ENCODE measurements around the gene SMARCC1. TPM values are rescaled to one million over a fixed set of nuclear protein-coding genes. Genes with fewer than 3 reads are reported as not detected.

SMARCC1 gene
- total RNA-seq, 3 donors from 2014 or later = 27.4 to 63.2 (median 61.9) TPM

DNA sequence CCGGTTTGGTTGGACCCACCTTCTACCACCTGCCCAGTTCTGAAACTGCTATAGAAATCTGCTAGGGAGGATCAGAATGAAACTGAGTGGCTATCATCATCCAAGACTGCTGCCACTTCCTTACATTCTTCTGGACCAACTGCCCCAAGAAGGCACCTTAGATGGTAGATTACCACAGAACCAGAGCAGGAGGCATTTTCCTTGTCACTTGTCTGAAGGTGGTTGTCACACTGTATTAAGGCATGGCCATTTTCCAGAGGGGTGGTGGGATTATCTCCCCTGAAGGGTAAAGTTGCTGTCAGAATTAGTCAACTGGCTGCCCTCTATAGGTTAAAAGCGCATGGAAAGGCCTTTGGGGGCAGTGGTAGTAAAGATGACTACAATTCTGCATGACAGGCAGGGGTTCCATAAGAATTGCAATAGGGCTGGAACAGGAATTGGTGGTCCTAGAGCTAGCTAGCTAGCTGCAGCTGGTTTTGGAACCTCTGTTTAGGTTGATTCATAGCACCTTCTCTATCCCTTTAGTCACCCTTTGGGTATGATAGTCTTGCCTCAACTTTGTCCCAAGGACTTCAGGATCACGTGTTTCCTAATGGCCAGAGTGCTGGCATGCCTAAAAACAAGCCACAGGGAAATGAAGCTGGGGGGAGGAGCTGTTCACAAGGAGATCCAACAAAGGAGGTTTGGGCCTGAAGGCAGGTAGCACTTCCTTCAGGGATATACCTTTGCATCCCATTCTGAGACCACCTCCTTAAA, 198.2 kb downstream of the SMARCC1 start:
- no peak for DNase-seq (ENCODE audit: low spot score in 2 of 2)
- H3K27ac ChIP-seq = no peak overlapping the region
- H3K4me1 ChIP-seq = no peaks in the 10 kb centered on the region
- no peak for TF ChIP-seq POLR2A (IDR thresholded peaks at IDR 0.05)
- no peak for TF ChIP-seq CTCF (IDR thresholded peaks at IDR 0.05)
- no peak for TF ChIP-seq POLR2AphosphoS5 (IDR thresholded peaks at IDR 0.05)
- H3K36me3 ChIP-seq = no peaks in the 10 kb centered on the region
- H3K4me3 ChIP-seq = no peak overlapping the region
- H3K27me3 ChIP-seq = peaks cover 0 to 4% of the 10 kb centered on the region in 2 donors
- H3K9me3 ChIP-seq = no peaks in the 10 kb centered on the region
- intact Hi-C loops (cut with DNase I; ENCODE audit: low total_unique reads) = no loop called here

- intact Hi-C loops (cut with DNase I; ENCODE audit: low total_unique reads) = no loop called here
Measured at GRCh38 chr3:47581835-47582234, 199.9 kb downstream of the SMARCC1 start.

DNA sequence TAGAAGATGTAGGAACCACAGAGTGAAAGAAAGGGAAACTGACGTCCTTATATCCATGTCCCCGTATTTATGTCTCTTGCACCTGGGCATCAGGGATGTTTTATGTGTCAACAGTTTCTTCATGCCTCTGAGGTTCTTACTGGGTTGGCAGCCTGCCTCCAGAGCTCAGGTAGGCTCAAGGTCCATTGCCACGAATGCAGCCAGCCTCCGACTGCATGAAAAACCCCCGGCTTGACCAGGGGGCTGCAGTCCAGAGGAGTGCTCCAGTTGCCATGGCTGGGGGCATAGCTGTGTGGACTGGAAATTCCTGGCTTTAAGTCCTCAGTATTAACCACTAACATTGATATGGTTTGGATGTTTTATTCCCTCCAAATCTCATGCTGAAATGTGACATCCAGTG, 200.3 kb downstream of the SMARCC1 start:
- no peak for DNase-seq (ENCODE audit: low spot score in 2 of 2)
- intact Hi-C loops (cut with DNase I; ENCODE audit: low total_unique reads) = no loop called here
- Histone ChIP-seq H3K9me3 (no peaks in the 10 kb centered on the region), H3K27me3 (peaks cover 6% of the 10 kb centered on the region in 2 donors), H3K36me3 (no peaks in the 10 kb centered on the region), H3K4me3 (no peak overlapping the region), H3K27ac (no peak overlapping the region), H3K4me1 (peaks cover 0 to 6% of the 10 kb centered on the region in 2 donors)
- TF ChIP-seq CTCF (IDR thresholded peaks at IDR 0.05) = no peak

More at GRCh38 chr3:47581835-47582234, 199.9 kb downstream of the SMARCC1 start:
- Histone ChIP-seq H3K27me3 (peaks cover 4 to 6% of the 10 kb centered on the region in 2 donors), H3K4me3 (no peak overlapping the region), H3K4me1 (peaks cover 0 to 6% of the 10 kb centered on the region in 2 donors), H3K36me3 (no peaks in the 10 kb centered on the region), H3K27ac (no peak overlapping the region), H3K9me3 (no peaks in the 10 kb centered on the region)
- DNase-seq (ENCODE audit: low spot score in 2 of 2) = no peak
- TF ChIP-seq POLR2AphosphoS5 (IDR thresholded peaks at IDR 0.05) (no peak), POLR2A (IDR thresholded peaks at IDR 0.05) (no peak), CTCF (IDR thresholded peaks at IDR 0.05) (no peak)

DNA sequence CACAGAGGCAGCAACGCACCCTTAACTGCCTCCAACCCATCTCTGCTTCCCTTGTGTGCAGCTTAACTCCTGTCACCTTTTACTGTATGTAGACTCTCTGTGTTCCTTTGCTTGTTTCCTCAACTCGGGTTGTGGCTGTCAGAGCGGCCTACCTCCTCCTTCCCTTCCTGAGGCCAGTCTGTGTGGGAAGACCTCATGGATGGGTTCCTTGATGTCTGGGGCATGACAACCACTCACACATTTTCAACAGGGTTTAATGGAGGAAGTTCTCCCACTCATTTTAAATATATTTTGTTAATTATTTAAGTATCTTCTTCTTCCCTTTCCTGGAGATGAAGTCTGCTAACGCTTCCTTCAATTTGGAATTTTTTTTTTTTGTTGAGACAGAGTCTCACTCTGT, 201.2 kb downstream of the SMARCC1 start:
- Histone ChIP-seq H3K4me1 (peaks cover 0 to 6% of the 10 kb centered on the region in 2 donors), H3K27ac (no peak overlapping the region), H3K36me3 (no peaks in the 10 kb centered on the region), H3K4me3 (no peak overlapping the region), H3K9me3 (no peaks in the 10 kb centered on the region), H3K27me3 (peaks cover 6% of the 10 kb centered on the region in 2 donors)
- intact Hi-C loops (cut with DNase I; ENCODE audit: low total_unique reads) = no loop called here
- TF ChIP-seq POLR2AphosphoS5 (IDR thresholded peaks at IDR 0.05) (no peak), POLR2A (IDR thresholded peaks at IDR 0.05) (no peak)
- DNase-seq (ENCODE audit: low spot score in 2 of 2) = no peak

DNA sequence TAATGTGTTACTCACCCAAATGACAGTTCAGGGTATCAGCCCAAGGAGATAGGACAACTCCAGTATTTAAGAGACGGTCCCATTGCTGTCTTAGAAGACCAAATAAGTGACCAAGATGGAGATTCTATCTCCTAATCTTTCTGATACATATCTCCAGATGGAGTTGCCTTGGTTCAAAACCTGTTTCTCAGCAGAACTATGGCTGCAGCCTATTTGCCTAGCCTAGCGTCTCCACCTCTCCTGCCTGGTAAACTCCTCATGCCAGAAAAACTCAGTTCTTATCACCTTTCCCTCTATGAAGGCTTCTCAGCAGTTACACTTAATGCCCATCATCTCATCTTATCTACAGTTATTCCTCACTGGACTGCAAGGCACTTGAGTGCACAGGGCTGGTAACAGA, 201.8 kb downstream of the SMARCC1 start:
- Histone ChIP-seq H3K36me3 (no peaks in the 10 kb centered on the region), H3K27ac (no peak overlapping the region), H3K9me3 (no peaks in the 10 kb centered on the region), H3K4me1 (peaks cover 0 to 6% of the 10 kb centered on the region in 2 donors), H3K27me3 (peaks cover 6% of the 10 kb centered on the region in 2 donors), H3K4me3 (no peak overlapping the region)
- no peak for TF ChIP-seq CTCF (IDR thresholded peaks at IDR 0.05)
- no peak for TF ChIP-seq POLR2A (IDR thresholded peaks at IDR 0.05)
- TF ChIP-seq POLR2AphosphoS5 (IDR thresholded peaks at IDR 0.05) = no peak
- DNase-seq (ENCODE audit: low spot score in 2 of 2) = no peak
- intact Hi-C loops (cut with DNase I; ENCODE audit: low total_unique reads) = loop anchor here (2.0 kb wide), 1 partner anchor 63 kb away; no protein-coding TSS in a partner anchor
